Lower leg skin (tissue), 4 donors: Measurements from ENCODE around the gene GADL1. TPM values are rescaled to one million over a fixed set of nuclear protein-coding genes. Genes with fewer than 3 reads are reported as not detected.

Experiments
- DNase-seq, 2 donors: peaks; one replicate each; pipeline ENCODE4 v3.0.0-alpha.2; 2019; ENCODE audit warnings: low spot score in 2 of 2
- H3K4me3 ChIP-seq: fragments of 200-600 bp; sonication (generic); 2 replicates; pipeline ENCODE4 v1.5.1; 2017; ENCODE audit warnings: mild to moderate bottlenecking, low read depth; ENCODE audit not compliant: poor library complexity, severe bottlenecking
- CTCF ChIP-seq, 3 donors: fragments of 450-650 bp; IDR thresholded peaks; one replicate each; pipeline ENCODE4 v1.5.1; 2016; ENCODE audit warnings: antibody characterized with exemption in 3 of 3, mild to moderate bottlenecking in 3 of 3, moderate library complexity in 2 of 3
- POLR2A ChIP-seq, 2 donors: fragments of 450-650 bp; IDR thresholded peaks; one replicate each; pipeline ENCODE4 v1.6.1; 2016 to 2017; ENCODE audit warnings: antibody characterized with exemption in 2 of 2, mild to moderate bottlenecking in 1 of 2, moderate library complexity in 1 of 2
- WGBS, 2 donors: methylation state at CpG; one replicate each; pipeline ENCODE4 v1.1.5; 2018; 5-methylcytosine and 5-hydroxymethylcytosine counted together
- intact Hi-C: fragments of 100-400 bp; cut with DNase I; formaldehyde crosslinking; loops from one replicate; pipeline ENCODE4 v1.15.0; 2023; ENCODE audit warnings: low total_unique reads
- total RNA-seq, 4 donors: library from RNA; depleted of rRNA; stranded (reverse); fragments of >200 nt; gene quantifications; one replicate each; pipeline ENCODE4 v1.1.0, GENCODE V29; 2016

Gene GADL1
- total RNA-seq, 4 donors from 2014 or later = not detected

- no peak overlapping the region for H3K4me3 ChIP-seq
- no peak for TF ChIP-seq CTCF (IDR thresholded peaks at IDR 0.05)
- TF ChIP-seq POLR2A (IDR thresholded peaks at IDR 0.05) = no peak
- no peak for DNase-seq
- intact Hi-C loops = no loop called here
- 93 to 97% methylated on average over 2 of the region's 2 CpGs for WGBS, 2 donors
Observed at GRCh38 chr3:30845606-30846005, 48.9 kb downstream of the GADL1 start.

GRCh38 chr3:30843877-30844276 lies 50.6 kb downstream of the GADL1 start:
- intact Hi-C loops = no loop called here
- 64 to 68% methylated on average over 10 of the region's 10 CpGs for WGBS, 2 donors

GRCh38 chr3:30836141-30836540 lies 58.3 kb downstream of the GADL1 start:
- intact Hi-C loops = no loop called here

More at GRCh38 chr3:30843877-30844276, 50.6 kb downstream of the GADL1 start:
- DNase-seq = no peak
- H3K4me3 ChIP-seq = no peak overlapping the region
- TF ChIP-seq POLR2A (IDR thresholded peaks at IDR 0.05) (no peak), CTCF (IDR thresholded peaks at IDR 0.05) (no peak)

GRCh38 chr3:30835667-30836066 lies 58.8 kb downstream of the GADL1 start:
- no peak overlapping the region for H3K4me3 ChIP-seq
- 61 to 90% methylated on average over 2 of the region's 2 CpGs for WGBS, 2 donors
- intact Hi-C loops = no loop called here
- no peak for DNase-seq
- TF ChIP-seq CTCF (IDR thresholded peaks at IDR 0.05) (no peak), POLR2A (IDR thresholded peaks at IDR 0.05) (no peak)

More at GRCh38 chr3:30836141-30836540, 58.3 kb downstream of the GADL1 start:
- no peak for DNase-seq
- 95 to 100% methylated on average over 1 of the region's 1 CpG for WGBS, 2 donors
- TF ChIP-seq POLR2A (IDR thresholded peaks at IDR 0.05) = no peak
- TF ChIP-seq CTCF (IDR thresholded peaks at IDR 0.05) = no peak
- no peak overlapping the region for H3K4me3 ChIP-seq

GRCh38 chr3:30832961-30833575 lies 61.4 kb downstream of the GADL1 start:
- intact Hi-C loops = no loop called here
- H3K4me3 ChIP-seq = no peak overlapping the region
- DNase-seq = no peak
- WGBS, 2 donors = 73 to 77% methylated on average over 4 of the region's 4 CpGs
- TF ChIP-seq CTCF (IDR thresholded peaks at IDR 0.05) (no peak), POLR2A (IDR thresholded peaks at IDR 0.05) (no peak)

GRCh38 chr3:30827080-30827479 lies 67.4 kb downstream of the GADL1 start:
- DNase-seq = no peak
- no peak for TF ChIP-seq CTCF (IDR thresholded peaks at IDR 0.05)
- no peak for TF ChIP-seq POLR2A (IDR thresholded peaks at IDR 0.05)
- 89 to 96% methylated on average over 1 of the region's 1 CpG for WGBS, 2 donors
- intact Hi-C loops = no loop called here
- no peak overlapping the region for H3K4me3 ChIP-seq
